Memory B cell (primary cell): ENCODE measurements around the gene MYLK.

Experiments
- ATAC-seq: fragments of 150-1000 bp; cut with Tn5 transposase; 2 replicates; pipeline ENCODE4 v1.10.0; 2021; ENCODE audit warnings: low read depth, mild to moderate bottlenecking, moderate library complexity
- DNase-seq, 2 donors: peaks; one replicate each; pipeline ENCODE4 v3.0.0; 2022; ENCODE audit warnings: low spot score in 2 of 2
- H3K27ac Mint-ChIP-seq: one replicate; pipeline ENCODE4 v1.8.0; 2022; ENCODE audit warnings: mild to moderate bottlenecking, moderate library complexity, mixed read lengths
- H3K27me3 Mint-ChIP-seq: one replicate; pipeline ENCODE4 v1.8.0; 2022; ENCODE audit warnings: mixed read lengths
- H3K36me3 Mint-ChIP-seq: one replicate; pipeline ENCODE4 v1.8.0; 2022; ENCODE audit warnings: mild to moderate bottlenecking, mixed read lengths
- H3K4me1 Mint-ChIP-seq: one replicate; pipeline ENCODE4 v1.8.0; 2022; ENCODE audit warnings: mixed read lengths
- H3K4me3 Mint-ChIP-seq: one replicate; pipeline ENCODE4 v1.8.0; 2022; ENCODE audit warnings: mild to moderate bottlenecking, moderate library complexity, mixed read lengths
- H3K9me3 Mint-ChIP-seq: one replicate; pipeline ENCODE4 v1.8.0; 2022; ENCODE audit warnings: mixed read lengths

Gene MYLK

GRCh38 chr3:123584988-123585937, 298.9 kb downstream of the MYLK start, which contains the start of gene HACD2:
HACD2 (minus strand) TSS chr3:123585053; CDS start chr3:123585027, 26 bp downstream.
- Mint-ChIP-seq H3K9me3 (peaks cover 4% of the 10 kb centered on the region), H3K36me3 (peaks cover 17% of the 10 kb centered on the region), H3K27me3 (no peaks in the 10 kb centered on the region), H3K4me3 (no peak within 1 kb of the TSS), H3K27ac (no peak within 1 kb of the TSS), H3K4me1 (peaks cover 13% of the 10 kb centered on the region)
- ATAC-seq (peak; percentile 90), DNase-seq (peak; percentile 92 to 94)

GRCh38 chr3:123584284-123584987, 299.7 kb downstream of the MYLK start:
- Mint-ChIP-seq H3K4me1 (peaks cover 13% of the 10 kb centered on the region), H3K27ac (no peak overlapping the region), H3K27me3 (no peaks in the 10 kb centered on the region), H3K4me3 (no peak overlapping the region), H3K36me3 (peaks cover 11% of the 10 kb centered on the region), H3K9me3 (no peaks in the 10 kb centered on the region)
- no peak for DNase-seq
- ATAC-seq: peak; percentile 17

GRCh38 chr3:123583561-123583960, 300.6 kb downstream of the MYLK start:
- no peaks in the 10 kb centered on the region for H3K9me3 Mint-ChIP-seq
- no peaks in the 10 kb centered on the region for H3K27me3 Mint-ChIP-seq
- H3K4me3 Mint-ChIP-seq: no peak overlapping the region
- peaks cover 12% of the 10 kb centered on the region for H3K36me3 Mint-ChIP-seq
- no peak for DNase-seq
- no peak for ATAC-seq
- H3K4me1 Mint-ChIP-seq: peaks cover 13% of the 10 kb centered on the region
- H3K27ac Mint-ChIP-seq: no peak overlapping the region

GRCh38 chr3:123582315-123582714, 301.8 kb downstream of the MYLK start:
- no peak for ATAC-seq
- Mint-ChIP-seq H3K4me3 (no peak overlapping the region), H3K36me3 (peaks cover 10% of the 10 kb centered on the region), H3K9me3 (no peaks in the 10 kb centered on the region), H3K27me3 (no peaks in the 10 kb centered on the region), H3K4me1 (peaks cover 13% of the 10 kb centered on the region), H3K27ac (peak overlapping the region; percentile 11)
- DNase-seq: no peak

- Mint-ChIP-seq H3K9me3 (no peaks in the 10 kb centered on the region), H3K4me1 (peaks cover 17% of the 10 kb centered on the region), H3K36me3 (peaks cover 12% of the 10 kb centered on the region), H3K27me3 (no peaks in the 10 kb centered on the region), H3K27ac (peak overlapping the region; percentile 17), H3K4me3 (peak overlapping the region; percentile 15)
- ATAC-seq (peak; percentile 92), DNase-seq (no peak)
These were observed 308.0 kb downstream of the MYLK start for GRCh38 chr3:123576122-123576521.

GRCh38 chr3:123571973-123572365, 312.2 kb downstream of the MYLK start:
- no peaks in the 10 kb centered on the region for H3K9me3 Mint-ChIP-seq
- no peaks in the 10 kb centered on the region for H3K27me3 Mint-ChIP-seq
- H3K4me1 Mint-ChIP-seq: peaks cover 17% of the 10 kb centered on the region
- H3K36me3 Mint-ChIP-seq: peaks cover 8% of the 10 kb centered on the region
- no peak overlapping the region for H3K4me3 Mint-ChIP-seq
- DNase-seq (no peak), ATAC-seq (no peak)
- no peak overlapping the region for H3K27ac Mint-ChIP-seq

GRCh38 chr3:123571264-123571972, 312.7 kb downstream of the MYLK start:
- ATAC-seq: no peak
- Mint-ChIP-seq H3K27ac (no peak overlapping the region), H3K4me1 (peaks cover 11% of the 10 kb centered on the region), H3K27me3 (no peaks in the 10 kb centered on the region), H3K9me3 (no peaks in the 10 kb centered on the region), H3K36me3 (peaks cover 6% of the 10 kb centered on the region), H3K4me3 (no peak overlapping the region)
- no peak for DNase-seq

GRCh38 chr3:123568875-123569274, 315.3 kb downstream of the MYLK start:
- ATAC-seq (no peak), DNase-seq (no peak)
- H3K9me3 Mint-ChIP-seq: no peaks in the 10 kb centered on the region
- peaks cover 13% of the 10 kb centered on the region for H3K36me3 Mint-ChIP-seq
- H3K27ac Mint-ChIP-seq: no peak overlapping the region
- peaks cover 7% of the 10 kb centered on the region for H3K4me1 Mint-ChIP-seq
- H3K4me3 Mint-ChIP-seq: no peak overlapping the region
- H3K27me3 Mint-ChIP-seq: no peaks in the 10 kb centered on the region

- ATAC-seq (no peak), DNase-seq (no peak)
- no peak overlapping the region for H3K27ac Mint-ChIP-seq
- no peaks in the 10 kb centered on the region for H3K27me3 Mint-ChIP-seq
- no peaks in the 10 kb centered on the region for H3K9me3 Mint-ChIP-seq
- H3K36me3 Mint-ChIP-seq: peaks cover 16% of the 10 kb centered on the region
- H3K4me1 Mint-ChIP-seq: peaks cover 5% of the 10 kb centered on the region
- H3K4me3 Mint-ChIP-seq: no peak overlapping the region
These were observed 316.1 kb downstream of the MYLK start for GRCh38 chr3:123568034-123568433.

GRCh38 chr3:123564056-123564455, 320.1 kb downstream of the MYLK start:
- no peaks in the 10 kb centered on the region for H3K27me3 Mint-ChIP-seq
- no peak overlapping the region for H3K4me3 Mint-ChIP-seq
- H3K36me3 Mint-ChIP-seq: peaks cover 16% of the 10 kb centered on the region
- DNase-seq (no peak), ATAC-seq (no peak)
- no peak overlapping the region for H3K27ac Mint-ChIP-seq
- H3K4me1 Mint-ChIP-seq: peaks cover 4% of the 10 kb centered on the region
- H3K9me3 Mint-ChIP-seq: no peaks in the 10 kb centered on the region

- no peak for ATAC-seq
- Mint-ChIP-seq H3K9me3 (no peaks in the 10 kb centered on the region), H3K27me3 (no peaks in the 10 kb centered on the region), H3K4me1 (peaks cover 7% of the 10 kb centered on the region), H3K36me3 (peaks cover 12% of the 10 kb centered on the region), H3K27ac (peak overlapping the region; percentile 21), H3K4me3 (no peak overlapping the region)
- DNase-seq: no peak
These were observed 321.6 kb downstream of the MYLK start for GRCh38 chr3:123562547-123562946.

- Mint-ChIP-seq H3K27ac (no peak overlapping the region), H3K4me1 (peaks cover 7% of the 10 kb centered on the region), H3K9me3 (no peaks in the 10 kb centered on the region), H3K36me3 (peaks cover 17% of the 10 kb centered on the region), H3K27me3 (no peaks in the 10 kb centered on the region), H3K4me3 (no peak overlapping the region)
- DNase-seq (no peak), ATAC-seq (no peak)
These were observed 322.9 kb downstream of the MYLK start for GRCh38 chr3:123561188-123561587.
